ENCODE data around the gene MRPL54.

DNA sequence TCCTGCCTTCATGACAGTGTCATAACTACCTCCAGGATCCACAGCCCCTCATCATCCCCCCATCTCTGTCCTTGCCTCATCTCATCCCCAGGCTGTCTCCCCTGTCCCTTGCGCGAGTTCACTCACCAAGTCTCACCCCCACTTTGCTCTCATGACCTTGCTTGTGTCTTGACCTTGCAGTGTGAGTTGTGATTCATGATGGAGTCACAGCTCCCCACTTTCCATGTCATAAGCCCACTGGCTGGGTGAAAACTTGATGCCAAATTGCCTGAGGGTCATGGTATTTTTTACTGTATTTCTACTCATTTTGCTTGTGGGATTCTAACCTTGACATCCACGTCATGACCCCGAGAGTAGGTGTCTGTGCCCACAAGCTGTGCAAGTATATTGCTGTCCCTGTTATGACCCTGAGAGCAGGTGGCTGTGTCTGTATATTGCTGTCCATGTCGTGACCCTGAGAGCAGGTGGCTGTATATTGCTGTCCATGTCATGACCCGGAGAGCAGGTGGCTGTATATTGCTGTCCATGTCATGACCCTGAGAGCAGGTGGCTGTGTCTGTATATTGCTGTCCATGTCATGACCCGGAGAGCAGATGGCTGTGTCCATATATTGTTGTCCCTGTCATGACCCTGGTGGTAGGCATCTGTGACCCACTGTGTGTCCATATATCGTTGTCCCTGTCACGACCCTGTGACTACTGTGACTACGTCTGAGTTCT is 24.8 kb upstream of the MRPL54 start:
- TF ChIP-seq, protein P1, sequence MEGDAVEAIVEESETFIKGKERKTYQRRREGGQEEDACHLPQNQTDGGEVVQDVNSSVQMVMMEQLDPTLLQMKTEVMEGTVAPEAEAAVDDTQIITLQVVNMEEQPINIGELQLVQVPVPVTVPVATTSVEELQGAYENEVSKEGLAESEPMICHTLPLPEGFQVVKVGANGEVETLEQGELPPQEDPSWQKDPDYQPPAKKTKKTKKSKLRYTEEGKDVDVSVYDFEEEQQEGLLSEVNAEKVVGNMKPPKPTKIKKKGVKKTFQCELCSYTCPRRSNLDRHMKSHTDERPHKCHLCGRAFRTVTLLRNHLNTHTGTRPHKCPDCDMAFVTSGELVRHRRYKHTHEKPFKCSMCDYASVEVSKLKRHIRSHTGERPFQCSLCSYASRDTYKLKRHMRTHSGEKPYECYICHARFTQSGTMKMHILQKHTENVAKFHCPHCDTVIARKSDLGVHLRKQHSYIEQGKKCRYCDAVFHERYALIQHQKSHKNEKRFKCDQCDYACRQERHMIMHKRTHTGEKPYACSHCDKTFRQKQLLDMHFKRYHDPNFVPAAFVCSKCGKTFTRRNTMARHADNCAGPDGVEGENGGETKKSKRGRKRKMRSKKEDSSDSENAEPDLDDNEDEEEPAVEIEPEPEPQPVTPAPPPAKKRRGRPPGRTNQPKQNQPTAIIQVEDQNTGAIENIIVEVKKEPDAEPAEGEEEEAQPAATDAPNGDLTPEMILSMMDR (IDR thresholded peaks at IDR 0.05), result no peak
- no peak for TF ChIP-seq EP300 (IDR thresholded peaks at IDR 0.05)
- no peak for TF ChIP-seq POLR2A (IDR thresholded peaks at IDR 0.05)

Measured in ovary (tissue), 3 donors.